HUES48 (cell line): Measurements from ENCODE around the gene PYM1.
A peak's percentile ranks its signal among the peaks of the same experiment; 100 is the strongest.

Experiments used
- H3K27ac ChIP-seq: one replicate; pipeline ENCODE4 v1.7.0; 2013; ENCODE audit warnings: low read depth, low read length, inconsistent platforms
- H3K27me3 ChIP-seq: 2 replicates; pipeline ENCODE4 v1.6.1; 2013; ENCODE audit warnings: mild to moderate bottlenecking, low read length; ENCODE audit not compliant: control insufficient read depth, insufficient read depth
- H3K36me3 ChIP-seq: 2 replicates; pipeline ENCODE4 v1.6.1; 2013; ENCODE audit warnings: low read length; ENCODE audit not compliant: control insufficient read depth, insufficient read depth
- H3K4me1 ChIP-seq: 2 replicates; pipeline ENCODE4 v1.6.1; 2013; ENCODE audit warnings: mild to moderate bottlenecking, low read length; ENCODE audit not compliant: control insufficient read depth, insufficient read depth
- H3K4me3 ChIP-seq: 2 replicates; pipeline ENCODE4 v1.5.1; 2013; ENCODE audit warnings: mild to moderate bottlenecking, low read depth, low read length
- H3K9ac ChIP-seq: 2 replicates; pipeline ENCODE4 v1.6.1; 2013; ENCODE audit warnings: mild to moderate bottlenecking, low read depth, low read length, moderate library complexity
- H3K9me3 ChIP-seq: 2 replicates; pipeline ENCODE4 v1.6.1; 2013; ENCODE audit warnings: low read length; ENCODE audit not compliant: control insufficient read depth, insufficient read depth

The PYM1 gene

DNA sequence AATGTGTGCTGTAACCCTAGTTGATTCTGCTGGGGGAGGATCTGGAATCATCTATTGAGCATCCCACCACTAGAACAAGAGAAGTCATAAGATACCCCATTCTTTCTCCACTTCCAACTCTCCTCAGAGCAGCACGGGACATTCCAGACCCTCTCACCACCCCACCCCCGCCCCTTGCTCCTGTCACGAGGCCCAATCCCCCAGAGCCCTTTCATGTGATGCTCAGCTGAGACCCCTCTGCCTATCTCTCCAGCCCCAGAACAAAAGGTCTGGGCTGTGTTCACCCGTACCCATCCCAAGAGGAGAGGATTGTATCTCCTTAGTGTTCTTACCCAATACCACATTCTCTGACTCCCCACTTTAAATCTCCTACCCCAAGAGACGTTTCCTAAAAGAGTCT is 37.5 kb upstream of the PYM1 start:
- Histone ChIP-seq H3K9ac (no peak overlapping the region), H3K4me1 (peaks cover 16% of the 10 kb centered on the region), H3K27me3 (no peaks in the 10 kb centered on the region), H3K27ac (peak overlapping the region; percentile 92), H3K36me3 (peaks cover 27% of the 10 kb centered on the region), H3K4me3 (peak overlapping the region; percentile 93), H3K9me3 (no peaks in the 10 kb centered on the region)

DNA sequence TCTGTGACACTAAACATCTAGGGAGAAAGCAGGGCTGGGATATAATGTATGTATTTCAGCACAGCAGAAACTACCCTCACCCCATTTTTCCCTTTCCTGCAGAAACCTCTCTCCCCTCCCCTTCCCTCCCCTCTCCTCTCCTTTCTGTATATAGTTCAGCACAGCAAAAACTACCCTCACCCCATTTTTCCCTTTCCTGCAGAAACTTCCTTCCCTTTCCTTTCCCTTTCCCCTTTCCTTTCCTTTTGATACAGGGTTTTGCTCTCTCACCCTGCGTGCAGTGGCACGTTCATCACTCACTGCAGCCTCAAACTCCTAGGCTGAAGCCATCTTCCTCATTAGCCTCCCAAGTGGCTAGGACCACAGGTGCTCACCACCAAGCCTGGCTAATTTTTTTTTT is 36.1 kb upstream of the PYM1 start:
- Histone ChIP-seq H3K9ac (no peak overlapping the region), H3K27ac (no peak overlapping the region), H3K4me1 (peaks cover 16% of the 10 kb centered on the region), H3K27me3 (no peaks in the 10 kb centered on the region), H3K36me3 (peaks cover 14% of the 10 kb centered on the region), H3K9me3 (no peaks in the 10 kb centered on the region), H3K4me3 (no peak overlapping the region)

- Histone ChIP-seq H3K4me1 (no peaks in the 10 kb centered on the region), H3K9ac (no peak overlapping the region), H3K36me3 (peaks cover 61% of the 10 kb centered on the region), H3K27me3 (no peaks in the 10 kb centered on the region), H3K27ac (no peak overlapping the region), H3K4me3 (no peak overlapping the region), H3K9me3 (no peaks in the 10 kb centered on the region)
Measured at GRCh38 chr12:55957106-55957859, 29.6 kb upstream of the PYM1 start.

- H3K27ac ChIP-seq: no peak overlapping the region
- no peaks in the 10 kb centered on the region for H3K4me1 ChIP-seq
- H3K27me3 ChIP-seq: no peaks in the 10 kb centered on the region
- peaks cover 63% of the 10 kb centered on the region for H3K36me3 ChIP-seq
- no peaks in the 10 kb centered on the region for H3K9me3 ChIP-seq
- H3K9ac ChIP-seq: no peak overlapping the region
- no peak overlapping the region for H3K4me3 ChIP-seq
Measured at GRCh38 chr12:55955800-55956508, 28.3 kb upstream of the PYM1 start.

- Histone ChIP-seq H3K4me1 (no peaks in the 10 kb centered on the region), H3K4me3 (no peak overlapping the region), H3K27ac (no peak overlapping the region), H3K27me3 (no peaks in the 10 kb centered on the region), H3K9ac (no peak overlapping the region), H3K36me3 (peaks cover 63% of the 10 kb centered on the region), H3K9me3 (no peaks in the 10 kb centered on the region)
Measured at GRCh38 chr12:55955344-55955743, 27.6 kb upstream of the PYM1 start.

- no peak overlapping the region for H3K27ac ChIP-seq
- H3K36me3 ChIP-seq: no peaks in the 10 kb centered on the region
- no peaks in the 10 kb centered on the region for H3K4me1 ChIP-seq
- no peaks in the 10 kb centered on the region for H3K27me3 ChIP-seq
- H3K4me3 ChIP-seq: no peak overlapping the region
- no peaks in the 10 kb centered on the region for H3K9me3 ChIP-seq
- no peak overlapping the region for H3K9ac ChIP-seq
Measured at GRCh38 chr12:55946553-55946952, 18.9 kb upstream of the PYM1 start.

GRCh38 chr12:55942577-55943136 is 15.0 kb upstream of the PYM1 start:
- Histone ChIP-seq H3K9me3 (no peaks in the 10 kb centered on the region), H3K4me1 (peaks cover 3% of the 10 kb centered on the region; the same call in 1 of the 2 replicates), H3K27me3 (no peaks in the 10 kb centered on the region), H3K9ac (no peak overlapping the region), H3K36me3 (no peaks in the 10 kb centered on the region), H3K27ac (no peak overlapping the region), H3K4me3 (no peak overlapping the region)

- no peaks in the 10 kb centered on the region for H3K36me3 ChIP-seq
- H3K27ac ChIP-seq: no peak overlapping the region
- no peak overlapping the region for H3K4me3 ChIP-seq
- H3K9ac ChIP-seq: no peak overlapping the region
- no peaks in the 10 kb centered on the region for H3K27me3 ChIP-seq
- H3K9me3 ChIP-seq: no peaks in the 10 kb centered on the region
- H3K4me1 ChIP-seq: peaks cover 3% of the 10 kb centered on the region; the same call in 1 of the 2 replicates
Measured at GRCh38 chr12:55942055-55942454, 14.4 kb upstream of the PYM1 start.

DNA sequence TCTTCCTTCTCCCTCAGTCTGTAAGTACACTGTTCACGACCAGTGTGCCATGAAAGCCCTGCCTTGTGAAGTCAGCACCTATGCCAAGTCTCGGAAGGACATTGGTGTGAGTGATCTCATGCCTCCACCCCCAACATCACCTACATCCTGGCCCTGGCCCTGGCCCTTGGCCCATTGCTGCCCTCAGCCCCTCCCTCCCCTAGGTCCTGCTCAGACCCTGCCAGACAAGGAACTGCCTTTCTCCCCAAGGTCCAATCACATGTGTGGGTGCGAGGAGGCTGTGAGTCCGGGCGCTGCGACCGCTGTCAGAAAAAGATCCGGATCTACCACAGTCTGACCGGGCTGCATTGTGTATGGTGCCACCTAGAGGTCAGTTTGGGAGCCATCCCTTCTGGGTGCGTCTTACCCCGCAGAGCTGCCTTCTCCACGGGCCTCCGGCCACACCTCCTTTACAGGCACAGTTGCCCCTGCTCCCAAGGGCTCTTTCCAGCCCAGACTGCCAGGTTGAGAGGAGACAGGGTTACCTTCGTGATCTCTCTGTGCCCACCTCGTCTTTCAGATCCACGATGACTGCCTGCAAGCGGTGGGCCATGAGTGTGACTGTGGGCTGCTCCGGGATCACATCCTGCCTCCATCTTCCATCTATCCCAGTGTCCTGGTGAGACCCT is 12.5 kb upstream of the PYM1 start:
- Histone ChIP-seq H3K9ac (no peak overlapping the region), H3K27me3 (no peaks in the 10 kb centered on the region), H3K9me3 (no peaks in the 10 kb centered on the region), H3K27ac (no peak overlapping the region), H3K4me3 (no peak overlapping the region), H3K4me1 (peaks cover 3% of the 10 kb centered on the region; the same call in 1 of the 2 replicates), H3K36me3 (no peaks in the 10 kb centered on the region)

DNA sequence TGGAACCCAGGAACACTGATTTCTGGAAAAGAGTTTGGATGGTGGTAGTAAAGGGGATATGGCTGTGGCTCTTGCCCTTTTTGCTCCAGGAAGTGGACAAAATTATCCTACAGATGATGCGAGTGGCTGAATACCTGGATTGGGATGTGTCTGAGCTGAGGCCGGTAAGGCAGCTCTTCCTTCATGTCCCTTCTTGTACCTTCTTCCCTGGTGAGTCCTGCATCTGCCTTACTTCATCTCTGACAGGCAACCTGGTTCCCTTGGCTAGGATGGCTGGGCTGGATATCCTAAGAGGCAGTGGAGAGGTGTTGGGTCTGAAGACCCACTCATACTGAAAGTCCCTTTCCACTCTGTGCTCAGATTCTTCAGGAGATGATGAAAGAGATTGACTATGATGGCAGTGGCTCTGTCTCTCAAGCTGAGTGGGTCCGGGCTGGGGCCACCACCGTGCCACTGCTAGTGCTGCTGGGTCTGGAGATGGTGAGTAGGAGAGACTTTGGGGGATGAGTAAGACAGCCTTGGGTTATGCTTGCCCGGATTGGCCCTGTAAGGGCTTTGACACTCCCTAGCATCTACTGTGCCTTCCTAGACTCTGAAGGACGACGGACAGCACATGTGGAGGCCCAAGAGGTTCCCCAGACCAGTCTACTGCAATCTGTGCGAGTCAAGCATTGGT is 11.3 kb upstream of the PYM1 start:
- Histone ChIP-seq H3K36me3 (no peaks in the 10 kb centered on the region), H3K4me3 (no peak overlapping the region), H3K4me1 (peaks cover 3% of the 10 kb centered on the region; the same call in 1 of the 2 replicates), H3K9ac (no peak overlapping the region), H3K27ac (no peak overlapping the region), H3K9me3 (no peaks in the 10 kb centered on the region), H3K27me3 (no peaks in the 10 kb centered on the region)
